Keratinocyte (primary cell): ENCODE data around the gene MALRD1. TPM values are rescaled to one million over a fixed set of nuclear protein-coding genes. Genes with fewer than 3 reads are reported as not detected.

ENCODE experiments used
- DNase-seq: peaks from one replicate; pipeline ENCODE4 v3.0.0-alpha.2; 2011; ENCODE audit warnings: low read depth, missing footprints, low spot score
- FAIRE-seq: peaks from 2 replicates; lab custom pipeline; 2011; peaks lifted over from hg19 to GRCh38; lab: Jason Lieb, UNC
- H2AFZ ChIP-seq: 2 replicates; pipeline ENCODE4 v1.6.0; 2012; ENCODE audit warnings: low read length, control low read depth, inconsistent platforms; ENCODE audit not compliant: control insufficient read depth
- H3K27ac ChIP-seq: 2 replicates; pipeline ENCODE4 v1.5.1; 2011; ENCODE audit warnings: low read length; ENCODE audit not compliant: control insufficient read depth, insufficient read depth
- H3K27me3 ChIP-seq: 3 replicates; pipeline ENCODE4 v1.6.0; 2011; ENCODE audit warnings: low read length; ENCODE audit not compliant: control insufficient read depth, insufficient read depth; ENCODE audit errors: extremely low read depth
- H3K36me3 ChIP-seq, 2 experiments: 2 replicates in 1 of 2; 3 replicates in 1 of 2; pipeline ENCODE4 v1.5.1; 2011; ENCODE audit warnings: low read length in 2 of 2, mild to moderate bottlenecking in 1 of 2; ENCODE audit not compliant: control insufficient read depth in 2 of 2, insufficient read depth in 2 of 2; ENCODE audit errors: extremely low read depth in 1 of 2
- H3K4me1 ChIP-seq: 3 replicates; pipeline ENCODE4 v1.5.1; 2011; ENCODE audit warnings: low read length; ENCODE audit not compliant: control insufficient read depth, insufficient read depth; ENCODE audit errors: extremely low read depth
- H3K4me2 ChIP-seq: 3 replicates; pipeline ENCODE4 v1.6.0; 2011; ENCODE audit warnings: low read depth, low read length; ENCODE audit not compliant: control insufficient read depth, insufficient read depth; ENCODE audit errors: extremely low read depth
- H3K4me3 ChIP-seq, 3 experiments: fragments of 200-600 bp in 1 of 3; sonication (generic) in 1 of 3; 2 replicates in 2 of 3; 3 replicates in 1 of 3; pipeline ENCODE4 v1.5.1; 2011 to 2016; ENCODE audit warnings: low read length in 3 of 3, mild to moderate bottlenecking in 3 of 3, control low read depth in 2 of 3, inconsistent platforms in 1 of 3, low read depth in 1 of 3, mixed read lengths in 1 of 3, mixed run types in 1 of 3, moderate library complexity in 1 of 3; ENCODE audit not compliant: control insufficient read depth in 2 of 3, insufficient read depth in 2 of 3; ENCODE audit errors: extremely low read depth in 1 of 3
- H3K79me2 ChIP-seq: 2 replicates; pipeline ENCODE4 v1.6.0; 2012; ENCODE audit warnings: low read length; ENCODE audit not compliant: control insufficient read depth, insufficient read depth
- H3K9ac ChIP-seq: 3 replicates; pipeline ENCODE4 v1.6.0; 2011; ENCODE audit warnings: low read length; ENCODE audit not compliant: control insufficient read depth, insufficient read depth; ENCODE audit errors: extremely low read depth
- H3K9me1 ChIP-seq: 3 replicates; pipeline ENCODE4 v1.6.0; 2011; ENCODE audit warnings: low read length; ENCODE audit not compliant: control insufficient read depth, insufficient read depth; ENCODE audit errors: extremely low read depth
- H3K9me3 ChIP-seq: 2 replicates; pipeline ENCODE4 v1.5.1; 2012; ENCODE audit warnings: low read depth, low read length; ENCODE audit not compliant: control insufficient read depth
- H4K20me1 ChIP-seq: 3 replicates; pipeline ENCODE4 v1.6.0; 2011; ENCODE audit warnings: low read length; ENCODE audit not compliant: control insufficient read depth, insufficient read depth; ENCODE audit errors: extremely low read depth
- EZH2 ChIP-seq: IDR thresholded peaks from one replicate; pipeline ENCODE4 v1.6.1; 2012; ENCODE audit warnings: inconsistent platforms, mild to moderate bottlenecking, low read length, moderate library complexity
- dilution Hi-C: fragments of 300-500 bp; cut with MboI; formaldehyde crosslinking; loops from one replicate; pipeline ENCODE4 v1.7.0; 2020; ENCODE audit warnings: low sequenced_read_pairs; ENCODE audit not compliant: extremely low pct_ligation_motif_present
- polyA plus RNA-seq, 5 experiments: library from polyadenylated mRNA; depleted of rRNA in 3 of 5; stranded (reverse) in 3 of 5; stranded (forward) in 1 of 5; unstranded in 1 of 5; fragments of >200 nt; gene quantifications; 1 replicate in 1 of 5; 2 replicates in 3 of 5; 3 replicates in 1 of 5; pipeline versions ENCODE4 v1.2.1 to v1.2.3, GENCODE V29; 2011 to 2012; ENCODE audit warnings: missing spikeins in 2 of 5, low read depth in 1 of 5, low replicate concordance in 1 of 5
- TF ChIP-seq, protein P1 (sequence below), 3 experiments: IDR thresholded peaks in 1 of 3; conservative IDR thresholded peaks in 1 of 3; optimal IDR thresholded peaks in 1 of 3; 2 replicates in 2 of 3; 3 replicates in 1 of 3; pipeline versions ENCODE3 to v1.5.1; 2011; ENCODE audit warnings: low read length in 3 of 3, mild to moderate bottlenecking in 3 of 3, moderate library complexity in 2 of 3, control low read depth in 1 of 3, inconsistent platforms in 1 of 3; ENCODE audit not compliant: insufficient read depth in 2 of 3; ENCODE audit errors: extremely low read depth in 1 of 3

Gene MALRD1
- polyA plus RNA-seq, 1 donor (not counting 4 experiments of a cell fraction or from before 2014, with no cell fraction given): not detected

DNA sequence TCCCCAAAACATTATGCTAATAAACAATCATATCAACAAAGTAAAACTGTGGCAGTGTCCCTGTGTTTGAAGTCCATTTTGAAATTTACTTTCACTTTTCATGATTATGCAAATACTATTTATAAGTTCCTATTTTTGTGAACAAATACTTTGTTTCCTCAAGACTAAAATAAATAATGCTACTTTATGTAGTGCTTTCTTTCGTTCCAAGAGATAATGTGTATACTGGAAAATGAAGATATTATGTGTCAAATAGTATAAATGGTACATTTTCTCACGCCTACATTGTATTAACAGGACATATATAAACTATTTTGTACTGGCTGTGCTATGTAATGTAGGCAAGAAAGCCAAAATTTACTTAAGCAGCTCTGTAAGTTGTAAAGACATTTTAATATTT lies 136.3 kb downstream of the MALRD1 start:
- no peak for FAIRE-seq
- H3K27me3 ChIP-seq: no peaks in the 10 kb centered on the region
- dilution Hi-C loops: no loop called here

DNA sequence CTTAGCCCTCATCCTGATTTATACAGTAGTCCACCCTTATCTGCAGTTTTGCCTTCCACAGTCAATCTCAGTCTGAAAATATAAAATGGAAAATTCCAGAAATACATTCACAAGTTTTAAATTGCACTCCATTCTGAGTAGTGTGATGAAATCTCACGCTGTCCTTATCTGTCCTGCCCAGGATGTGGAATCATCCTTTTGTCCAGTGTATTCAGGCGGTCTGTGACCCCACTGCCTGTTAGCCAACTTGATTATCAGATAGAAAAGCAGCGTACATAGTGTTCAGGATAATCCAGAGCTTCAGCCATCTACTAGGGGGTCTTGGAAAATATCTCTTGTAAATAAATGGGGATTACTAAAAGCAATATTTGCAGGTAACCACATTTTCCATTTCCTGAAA lies 146.3 kb downstream of the MALRD1 start:
- no peaks in the 10 kb centered on the region for H4K20me1 ChIP-seq
- FAIRE-seq (no peak), DNase-seq (no peak)
- dilution Hi-C loops: no loop called here
- H3K4me3 ChIP-seq: no peak overlapping the region
- H3K4me2 ChIP-seq: no peak overlapping the region
- no peaks in the 10 kb centered on the region for H3K27me3 ChIP-seq
- H3K79me2 ChIP-seq: no peaks in the 10 kb centered on the region
- no peak overlapping the region for H2AFZ ChIP-seq
- TF ChIP-seq EZH2: no peak
- TF ChIP-seq, protein P1, sequence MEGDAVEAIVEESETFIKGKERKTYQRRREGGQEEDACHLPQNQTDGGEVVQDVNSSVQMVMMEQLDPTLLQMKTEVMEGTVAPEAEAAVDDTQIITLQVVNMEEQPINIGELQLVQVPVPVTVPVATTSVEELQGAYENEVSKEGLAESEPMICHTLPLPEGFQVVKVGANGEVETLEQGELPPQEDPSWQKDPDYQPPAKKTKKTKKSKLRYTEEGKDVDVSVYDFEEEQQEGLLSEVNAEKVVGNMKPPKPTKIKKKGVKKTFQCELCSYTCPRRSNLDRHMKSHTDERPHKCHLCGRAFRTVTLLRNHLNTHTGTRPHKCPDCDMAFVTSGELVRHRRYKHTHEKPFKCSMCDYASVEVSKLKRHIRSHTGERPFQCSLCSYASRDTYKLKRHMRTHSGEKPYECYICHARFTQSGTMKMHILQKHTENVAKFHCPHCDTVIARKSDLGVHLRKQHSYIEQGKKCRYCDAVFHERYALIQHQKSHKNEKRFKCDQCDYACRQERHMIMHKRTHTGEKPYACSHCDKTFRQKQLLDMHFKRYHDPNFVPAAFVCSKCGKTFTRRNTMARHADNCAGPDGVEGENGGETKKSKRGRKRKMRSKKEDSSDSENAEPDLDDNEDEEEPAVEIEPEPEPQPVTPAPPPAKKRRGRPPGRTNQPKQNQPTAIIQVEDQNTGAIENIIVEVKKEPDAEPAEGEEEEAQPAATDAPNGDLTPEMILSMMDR (optimal IDR thresholded peaks at IDR 0.05 in 1 of 3, IDR thresholded peaks at IDR 0.05 in 1 of 3, conservative IDR thresholded peaks at IDR 0.05 in 1 of 3; ENCODE audit: extremely low read depth in 1 of 3, insufficient read depth in 2 of 3, low read length in 3 of 3): no peak
- no peak overlapping the region for H3K27ac ChIP-seq
- no peaks in the 10 kb centered on the region for H3K36me3 ChIP-seq
- no peaks in the 10 kb centered on the region for H3K9me3 ChIP-seq
- no peak overlapping the region for H3K9ac ChIP-seq
- no peaks in the 10 kb centered on the region for H3K4me1 ChIP-seq
- no peaks in the 10 kb centered on the region for H3K9me1 ChIP-seq

More for the DNA sequence above, 136.3 kb downstream of the MALRD1 start:
- Histone ChIP-seq H4K20me1 (no peaks in the 10 kb centered on the region), H3K4me2 (no peak overlapping the region), H3K9ac (no peak overlapping the region), H3K79me2 (no peaks in the 10 kb centered on the region), H3K9me1 (no peaks in the 10 kb centered on the region), H2AFZ (no peak overlapping the region), H3K36me3 (no peaks in the 10 kb centered on the region), H3K4me3 (no peak overlapping the region), H3K9me3 (no peaks in the 10 kb centered on the region), H3K4me1 (no peaks in the 10 kb centered on the region), H3K27ac (no peak overlapping the region)
- DNase-seq: no peak
- TF ChIP-seq, protein P1 (optimal IDR thresholded peaks at IDR 0.05 in 1 of 3, IDR thresholded peaks at IDR 0.05 in 1 of 3, conservative IDR thresholded peaks at IDR 0.05 in 1 of 3; ENCODE audit: extremely low read depth in 1 of 3, insufficient read depth in 2 of 3, low read length in 3 of 3): no peak
- no peak for TF ChIP-seq EZH2
